Pulmonary artery endothelial cell (primary cell): Measurements from ENCODE around the gene COX14. TPM values are rescaled to one million over a fixed set of nuclear protein-coding genes. Genes with fewer than 3 reads are reported as not detected.

Source experiments
- DNase-seq: peaks from one replicate; pipeline ENCODE4 v3.0.0-alpha.2; 2011; ENCODE audit warnings: low read depth, low spot score
- total RNA-seq: library from RNA; depleted of rRNA; stranded (reverse); fragments of >200 nt; gene quantifications from 2 replicates; pipeline ENCODE4 v1.2.3, GENCODE V29; 2014

The COX14 gene
- total RNA-seq, 1 donor from 2014 or later: 41.5 TPM

DNA sequence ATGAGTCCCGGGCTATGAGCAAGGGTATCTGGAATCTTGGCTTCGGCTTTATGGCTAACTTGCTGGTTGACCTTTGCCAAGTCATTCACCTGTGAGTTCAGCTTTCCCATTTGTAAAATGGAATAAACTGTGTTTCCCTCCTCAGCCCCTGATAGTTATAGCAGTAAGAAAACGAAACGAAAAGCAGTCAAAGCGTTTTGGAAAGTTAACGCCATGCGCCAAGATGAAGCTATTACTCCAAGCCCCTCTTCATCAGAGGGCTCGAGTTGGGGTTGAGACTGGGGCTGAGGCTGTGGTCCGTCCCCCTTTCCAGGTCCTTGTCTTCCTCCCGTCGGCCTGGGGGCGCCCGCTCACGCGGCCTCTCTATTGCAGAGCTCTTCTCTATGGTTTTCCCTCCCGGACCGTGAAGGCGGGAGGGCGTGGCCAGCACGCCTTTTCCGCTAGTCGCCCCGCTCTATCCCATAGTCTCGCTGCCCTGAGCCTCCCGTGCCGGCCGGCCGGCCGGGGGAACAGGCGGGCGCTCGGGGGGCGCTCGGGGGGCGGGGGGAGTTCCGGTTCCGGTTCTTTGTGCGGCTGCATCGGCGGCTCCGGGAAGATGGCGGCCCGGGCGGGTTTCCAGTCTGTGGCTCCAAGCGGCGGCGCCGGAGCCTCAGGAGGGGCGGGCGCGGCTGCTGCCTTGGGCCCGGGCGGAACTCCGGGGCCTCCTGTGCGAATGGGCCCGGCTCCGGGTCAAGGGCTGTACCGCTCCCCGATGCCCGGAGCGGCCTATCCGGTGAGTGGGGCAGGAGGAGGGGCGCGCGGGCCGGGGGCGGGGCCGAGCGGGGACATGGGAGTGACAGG lies 27.0 kb upstream of the COX14 start, which contains the start of gene SMARCD1:
Gene SMARCD1, plus strand, starts transcription at position 568 of the 840 bp plus-strand sequence. Its CDS starts 28 bp downstream, at position 596.
- DNase-seq: peak; percentile 78

- no peak for DNase-seq
These were observed 26.4 kb upstream of the COX14 start for GRCh38 chr12:50085615-50086072.

DNA sequence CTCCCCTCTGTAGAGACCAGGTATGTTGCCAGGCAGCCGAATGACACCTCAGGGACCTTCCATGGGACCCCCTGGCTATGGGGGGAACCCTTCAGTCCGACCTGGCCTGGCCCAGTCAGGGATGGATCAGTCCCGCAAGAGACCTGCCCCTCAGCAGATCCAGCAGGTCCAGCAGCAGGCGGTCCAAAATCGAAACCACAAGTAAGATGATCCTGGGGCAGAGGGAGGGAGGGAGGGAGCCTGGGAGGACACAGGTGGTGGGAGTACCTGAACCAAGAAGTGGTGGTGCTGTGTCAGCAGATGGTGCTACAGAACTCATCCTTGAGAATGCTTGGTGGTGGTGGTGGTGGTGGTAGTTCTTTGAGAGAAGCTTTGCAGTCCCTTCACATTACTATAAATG lies 25.9 kb upstream of the COX14 start:
- no peak for DNase-seq

DNA sequence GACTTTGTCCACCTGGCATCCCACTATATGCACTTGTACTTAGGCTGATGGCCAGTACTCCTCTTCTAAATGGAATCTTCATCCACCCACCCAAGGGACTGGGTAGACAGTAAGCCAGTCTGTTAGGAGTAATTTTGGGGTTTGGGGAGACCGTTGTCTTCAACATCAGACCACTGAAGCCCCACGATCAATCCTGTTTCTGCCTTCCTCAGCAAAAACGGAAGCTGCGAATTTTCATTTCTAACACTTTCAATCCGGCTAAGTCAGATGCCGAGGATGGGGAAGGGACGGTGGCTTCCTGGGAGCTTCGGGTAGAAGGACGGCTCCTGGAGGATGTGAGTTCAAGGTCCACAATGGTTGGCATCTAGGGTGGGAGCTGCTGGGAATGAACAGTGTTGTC lies 24.9 kb upstream of the COX14 start:
- DNase-seq: no peak

DNA sequence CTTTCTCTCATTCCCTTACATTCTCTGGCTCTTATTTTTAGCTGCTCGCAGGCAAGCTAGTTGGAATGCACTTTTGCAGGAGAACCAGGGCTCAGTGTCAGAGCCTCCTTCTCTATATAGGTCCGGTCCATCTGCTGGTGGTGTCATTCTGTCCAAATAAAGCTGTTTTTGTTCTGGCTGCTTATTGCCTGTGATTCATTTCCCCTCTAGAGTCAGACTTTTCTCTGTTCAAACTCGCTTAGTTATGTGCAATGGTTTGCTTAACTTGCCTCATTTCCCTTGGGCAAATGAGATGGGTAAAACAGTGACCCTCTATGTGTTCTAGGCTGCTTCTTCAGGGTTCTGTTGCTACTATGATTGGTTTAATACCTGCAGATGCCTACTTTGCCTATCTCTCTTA lies 24.0 kb upstream of the COX14 start:
- peak; percentile 69 for DNase-seq

DNA sequence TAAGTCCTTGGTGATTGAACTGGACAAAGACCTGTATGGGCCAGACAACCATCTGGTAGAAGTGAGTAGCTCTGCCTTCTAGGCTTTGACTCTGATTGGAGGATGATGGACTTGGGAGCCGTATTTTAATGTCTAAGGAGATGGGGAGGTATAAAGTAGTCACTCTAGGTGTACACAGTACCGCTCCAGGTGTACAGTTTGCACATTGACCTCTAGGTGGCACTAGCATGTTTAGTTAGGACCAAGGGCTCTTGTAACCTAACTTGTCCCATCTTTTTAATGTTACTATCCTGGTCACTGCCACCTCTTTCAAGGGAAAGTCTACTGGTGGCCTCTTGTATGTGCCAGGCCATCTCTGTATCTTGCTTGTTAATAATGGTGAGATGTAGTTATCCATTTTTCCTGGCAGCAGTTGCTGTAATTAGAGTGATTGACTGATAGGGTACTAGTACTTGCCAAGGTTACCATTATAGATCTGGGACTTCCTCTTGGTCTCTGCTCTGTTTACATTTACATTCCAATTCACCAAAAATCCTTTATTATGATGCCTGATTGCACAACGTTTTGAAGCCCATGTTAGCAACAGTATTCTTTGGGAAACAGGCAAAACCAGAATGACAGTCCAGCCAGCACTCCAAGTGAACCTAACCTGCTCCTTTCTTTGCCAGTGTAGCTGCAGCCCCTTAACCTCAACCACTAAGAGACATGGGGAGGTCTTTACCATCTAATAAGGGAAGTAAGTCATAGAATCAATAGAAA lies 23.3 kb upstream of the COX14 start:
- DNase-seq: no peak

DNA sequence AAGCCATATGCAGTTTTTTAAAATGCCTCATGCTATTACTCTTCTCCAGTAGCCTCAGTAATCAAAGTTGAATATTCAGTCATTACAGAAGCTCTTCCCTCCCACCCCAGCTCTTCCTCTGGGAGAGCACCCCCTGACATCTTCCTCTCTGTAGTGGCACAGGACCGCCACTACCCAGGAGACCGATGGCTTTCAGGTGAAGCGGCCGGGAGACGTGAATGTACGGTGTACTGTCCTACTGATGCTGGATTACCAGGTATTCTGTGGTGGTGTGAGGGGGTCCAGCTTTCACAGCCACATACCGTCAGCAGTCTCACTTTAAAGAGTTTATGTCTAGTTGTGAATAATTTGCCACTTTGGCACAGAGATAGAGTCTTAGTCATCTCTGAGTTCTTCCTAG lies 22.3 kb upstream of the COX14 start:
- DNase-seq: no peak

DNA sequence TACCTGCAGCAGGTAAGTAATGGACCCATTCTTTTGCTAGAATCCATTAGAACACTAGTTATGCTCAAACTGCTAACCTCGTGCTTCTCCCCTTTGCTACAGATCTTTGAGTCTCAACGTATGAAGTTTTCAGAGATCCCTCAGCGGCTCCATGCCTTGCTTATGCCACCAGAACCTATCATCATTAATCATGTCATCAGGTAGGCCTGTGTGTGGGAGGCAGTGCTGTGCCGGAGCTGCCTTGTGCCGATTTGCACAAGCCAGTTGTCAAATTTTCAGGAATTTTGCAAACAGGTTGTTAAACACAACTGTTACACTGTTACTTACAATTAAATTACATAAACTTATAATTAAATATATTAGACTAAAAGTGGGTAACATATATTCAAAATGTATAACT lies 21.6 kb upstream of the COX14 start:
- DNase-seq: no peak

- DNase-seq: no peak
These were observed 14.1 kb upstream of the COX14 start for GRCh38 chr12:50097952-50098351.

GRCh38 chr12:50099302-50100008 lies 12.6 kb upstream of the COX14 start:
- no peak for DNase-seq

DNA sequence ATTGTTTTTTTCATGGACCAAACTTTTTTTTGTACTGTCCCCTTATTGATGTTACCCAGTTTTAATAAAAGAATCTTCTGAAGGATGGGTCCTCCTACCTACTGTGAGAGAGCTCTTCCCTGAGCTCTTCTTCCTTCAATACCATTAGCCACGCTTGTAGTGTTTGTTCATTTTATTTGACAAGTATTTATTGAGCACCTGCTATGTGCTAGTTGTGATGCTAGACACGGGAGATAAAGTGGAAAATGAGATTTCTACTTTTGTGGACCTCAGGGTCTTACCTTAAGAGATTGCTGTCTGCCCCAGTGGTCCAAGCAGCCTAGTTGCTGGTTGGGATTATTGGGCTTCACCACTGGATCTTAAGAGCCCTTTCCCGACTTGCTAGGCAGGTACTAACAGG lies 11.5 kb upstream of the COX14 start:
- no peak for DNase-seq

DNA sequence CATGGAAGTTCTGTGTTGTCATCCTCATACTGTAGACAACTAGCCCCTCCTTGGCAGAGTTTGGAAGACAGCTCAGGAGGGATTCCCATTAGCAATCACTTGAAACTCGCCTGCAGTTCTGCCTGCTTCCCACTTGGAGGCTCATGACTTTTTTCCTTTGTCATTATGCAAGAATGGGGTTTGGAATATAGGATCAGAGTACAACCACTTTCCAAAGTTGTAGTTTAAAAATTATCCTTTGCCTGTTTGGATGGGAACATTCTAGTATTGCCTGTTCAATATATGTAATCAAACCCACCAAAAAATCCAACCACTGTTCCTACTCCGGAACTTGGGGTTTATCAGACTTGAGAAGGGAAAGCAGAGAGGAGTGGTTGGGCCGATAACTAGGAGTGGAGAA lies 10.4 kb upstream of the COX14 start:
- DNase-seq: no peak

- no peak for DNase-seq
These were observed 9.9 kb upstream of the COX14 start for GRCh38 chr12:50102131-50102531.

DNA sequence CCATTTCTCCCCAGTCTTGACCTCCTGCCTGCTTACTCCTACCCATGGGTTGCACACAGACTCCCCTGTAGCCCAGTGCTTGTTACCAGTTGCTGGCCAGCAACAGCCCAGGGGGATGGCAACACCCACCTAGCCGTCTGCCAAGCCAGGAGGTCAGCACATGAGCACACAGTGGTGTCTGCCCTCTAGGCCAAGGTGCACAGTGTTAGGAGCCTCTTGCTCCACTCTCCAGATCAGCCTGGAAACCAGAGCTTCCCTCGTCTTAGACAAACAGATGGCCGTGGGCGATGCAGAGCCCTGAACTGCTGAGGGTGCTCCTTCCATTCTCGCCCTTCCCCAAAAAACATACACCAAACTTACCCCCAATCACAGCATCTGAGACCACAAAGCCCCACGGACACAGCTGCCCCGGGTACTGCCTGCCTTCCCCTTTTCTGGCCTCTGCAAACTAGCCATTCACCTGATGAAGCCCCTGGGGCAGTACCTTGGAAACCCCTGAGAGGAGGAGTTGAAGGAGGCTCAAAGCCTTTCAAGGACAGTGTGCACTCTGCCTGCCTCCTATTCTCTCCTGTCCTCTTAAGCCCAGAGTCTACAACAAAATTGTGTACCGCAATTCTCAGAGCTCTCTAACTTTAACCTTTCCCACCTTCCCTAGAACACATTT lies 9.3 kb upstream of the COX14 start:
- no peak for DNase-seq

- no peak for DNase-seq
These were observed 8.7 kb upstream of the COX14 start for GRCh38 chr12:50103351-50103750.

- DNase-seq: no peak
These were observed 8.2 kb upstream of the COX14 start, which contains the start of gene GPD1 for GRCh38 chr12:50103767-50104321. GPD1 (plus strand) TSS chr12:50104008; CDS start chr12:50104051, 43 bp downstream.

- DNase-seq: no peak
These were observed 7.3 kb upstream of the COX14 start for GRCh38 chr12:50104417-50105366.

GRCh38 chr12:50105913-50106450 lies 6.1 kb upstream of the COX14 start:
- no peak for DNase-seq

DNA sequence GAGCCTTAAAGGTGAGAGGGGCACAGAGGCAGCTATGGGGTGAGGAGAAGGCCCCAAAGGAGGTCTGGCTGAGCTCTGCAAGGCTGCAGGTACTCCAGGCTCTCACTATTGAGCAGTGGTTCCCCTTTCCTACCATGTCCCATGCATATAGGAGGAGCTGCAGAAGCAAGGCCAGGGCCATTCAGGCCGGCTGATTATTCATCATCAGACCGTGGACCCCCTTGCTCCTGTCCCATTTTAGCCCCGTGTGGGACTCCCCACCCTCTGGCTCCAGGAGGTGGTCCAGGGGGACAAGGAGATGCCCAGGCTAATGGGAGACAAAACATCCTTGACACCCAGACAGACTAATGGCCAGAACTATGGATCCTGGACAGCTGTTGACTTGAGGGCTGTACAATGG lies 5.1 kb upstream of the COX14 start:
- no peak for DNase-seq
